ENCODE measurements around the gene SNRNP25. TPM values are rescaled to one million over a fixed set of nuclear protein-coding genes. Genes with fewer than 3 reads are reported as not detected.

The SNRNP25 gene
- total RNA-seq, 3 donors from 2014 or later = 18.8 to 24.9 (median 20.6) TPM

DNA sequence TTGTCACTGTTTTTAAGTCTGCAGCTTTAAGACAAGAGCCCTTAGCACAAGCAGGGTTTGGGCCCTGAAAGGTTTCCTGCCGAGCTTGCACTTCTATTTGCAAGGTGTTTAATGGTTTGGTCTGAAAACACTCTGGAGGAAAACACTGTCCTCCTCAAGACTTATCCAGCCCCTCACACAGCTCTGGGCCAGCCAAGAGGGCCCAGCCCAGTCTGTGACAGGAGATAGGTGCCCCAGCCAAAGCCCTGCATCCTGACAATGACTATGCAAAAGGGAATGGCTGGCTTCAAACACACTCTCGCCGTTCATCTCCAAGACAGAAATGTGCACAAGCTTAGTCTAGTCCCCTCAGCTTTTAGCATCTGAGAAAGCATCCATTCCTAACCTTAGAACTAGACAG is 51.3 kb downstream of the SNRNP25 start:
- TF ChIP-seq, protein P1, sequence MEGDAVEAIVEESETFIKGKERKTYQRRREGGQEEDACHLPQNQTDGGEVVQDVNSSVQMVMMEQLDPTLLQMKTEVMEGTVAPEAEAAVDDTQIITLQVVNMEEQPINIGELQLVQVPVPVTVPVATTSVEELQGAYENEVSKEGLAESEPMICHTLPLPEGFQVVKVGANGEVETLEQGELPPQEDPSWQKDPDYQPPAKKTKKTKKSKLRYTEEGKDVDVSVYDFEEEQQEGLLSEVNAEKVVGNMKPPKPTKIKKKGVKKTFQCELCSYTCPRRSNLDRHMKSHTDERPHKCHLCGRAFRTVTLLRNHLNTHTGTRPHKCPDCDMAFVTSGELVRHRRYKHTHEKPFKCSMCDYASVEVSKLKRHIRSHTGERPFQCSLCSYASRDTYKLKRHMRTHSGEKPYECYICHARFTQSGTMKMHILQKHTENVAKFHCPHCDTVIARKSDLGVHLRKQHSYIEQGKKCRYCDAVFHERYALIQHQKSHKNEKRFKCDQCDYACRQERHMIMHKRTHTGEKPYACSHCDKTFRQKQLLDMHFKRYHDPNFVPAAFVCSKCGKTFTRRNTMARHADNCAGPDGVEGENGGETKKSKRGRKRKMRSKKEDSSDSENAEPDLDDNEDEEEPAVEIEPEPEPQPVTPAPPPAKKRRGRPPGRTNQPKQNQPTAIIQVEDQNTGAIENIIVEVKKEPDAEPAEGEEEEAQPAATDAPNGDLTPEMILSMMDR (IDR thresholded peaks at IDR 0.05) = no peak
- intact Hi-C loops (cut with DNase I, micrococcal nuclease) = loop anchor here (5.0 kb wide), 1 partner anchor 77 kb away; the partner anchor contains the start of gene HBQ1 (in 2 of the 2)
- no peak for DNase-seq
- no peak overlapping the region for H3K4me3 ChIP-seq
- no peaks in the 10 kb centered on the region for H3K4me1 ChIP-seq (ENCODE audit: low read depth)
- no peaks in the 10 kb centered on the region for H3K36me3 ChIP-seq (ENCODE audit: low read depth)
- no peak for ATAC-seq
- no peaks in the 10 kb centered on the region for H3K9me3 ChIP-seq

- ATAC-seq = no peak
Measured at GRCh38 chr16:105521-105920, 51.9 kb downstream of the SNRNP25 start.

GRCh38 chr16:106623-107324 is 53.1 kb downstream of the SNRNP25 start:
- TF ChIP-seq, protein P1 (IDR thresholded peaks at IDR 0.05) = peak; percentile 50
- DNase-seq = peak in 1 of 3 donors; percentile 73
- peak; percentile 92 for ATAC-seq
- intact Hi-C loops (cut with DNase I, micrococcal nuclease) = loop anchor here (5.0 kb wide), 1 partner anchor 76 kb away; the partner anchor contains the start of gene HBQ1 (in 2 of the 2)
- H3K9me3 ChIP-seq = no peaks in the 10 kb centered on the region
- no peaks in the 10 kb centered on the region for H3K36me3 ChIP-seq (ENCODE audit: low read depth)
- H3K4me3 ChIP-seq = no peak overlapping the region
- no peaks in the 10 kb centered on the region for H3K4me1 ChIP-seq (ENCODE audit: low read depth)

More at GRCh38 chr16:105521-105920, 51.9 kb downstream of the SNRNP25 start:
- DNase-seq = no peak
- Histone ChIP-seq H3K9me3 (no peaks in the 10 kb centered on the region), H3K4me3 (no peak overlapping the region), H3K36me3 (ENCODE audit: low read depth) (no peaks in the 10 kb centered on the region), H3K4me1 (ENCODE audit: low read depth) (no peaks in the 10 kb centered on the region)
- intact Hi-C loops (cut with DNase I, micrococcal nuclease) = loop anchor here (5.0 kb wide), 1 partner anchor 77 kb away; the partner anchor contains the start of gene HBQ1 (in 2 of the 2)
- TF ChIP-seq, protein P1 (IDR thresholded peaks at IDR 0.05) = no peak

Small RNAs within 50 kb of the gene (microRNA-seq; reads per million reads assigned to microRNA genes)
- gene MIR6859-4 = not detected

Other genes starting within 250 kb of the SNRNP25 start
- gene POLR3K, start 220 bp upstream of the SNRNP25 start, total RNA-seq = 10 to 100 TPM; 10.0 to 13.0 (median 12.6) TPM
- gene RHBDF1, start 18.8 kb downstream of the SNRNP25 start, total RNA-seq = 10 to 100 TPM; 27.2 to 39.2 (median 36.9) TPM
- 10 to 100 TPM; 25.0 to 30.3 (median 29.9) TPM for gene MPG, start 24.4 kb downstream of the SNRNP25 start, total RNA-seq
- gene NPRL3, start 84.8 kb downstream of the SNRNP25 start, total RNA-seq = 10 to 100 TPM; 20.0 to 27.0 (median 21.0) TPM
- gene HBZ, start 98.8 kb downstream of the SNRNP25 start, total RNA-seq = under 1 TPM in 1 of 3 donors, not detected in 2; 0.41 TPM
- not detected for gene HBM, start 112.2 kb downstream of the SNRNP25 start, total RNA-seq
- gene HBA2, start 119.0 kb downstream of the SNRNP25 start, total RNA-seq = 1 to 10 TPM in 2 of 3 donors, not detected in 1; 2.9 to 3.4 TPM
- 1 to 10 TPM in 2 of 3 donors, not detected in 1; 4.3 to 8.5 TPM for gene HBA1, start 122.9 kb downstream of the SNRNP25 start, total RNA-seq
- gene HBQ1, start 126.6 kb downstream of the SNRNP25 start, total RNA-seq = not detected
- gene LUC7L, start 175.6 kb downstream of the SNRNP25 start, total RNA-seq = 10 to 100 TPM; 47.8 to 86.8 (median 67.2) TPM
- 100 to 1,000 TPM in 1 of 3 donors, 10 to 100 TPM in 2; 87.1 to 129 (median 99.1) TPM for gene FAM234A, start 181.0 kb downstream of the SNRNP25 start, total RNA-seq
- 10 to 100 TPM in 1 of 3 donors, 1 to 10 TPM in 2; 2.6 to 10.0 (median 8.1) TPM for gene RGS11, start 222.1 kb downstream of the SNRNP25 start, total RNA-seq
- 1 to 10 TPM; 1.7 to 6.8 (median 1.9) TPM for gene ARHGDIG, start 226.8 kb downstream of the SNRNP25 start, total RNA-seq
- gene PDIA2, start 229.3 kb downstream of the SNRNP25 start, total RNA-seq = 1 to 10 TPM in 2 of 3 donors, under 1 TPM in 1; 0.23 to 2.8 (median 1.3) TPM